ENCODE measurements around the gene PSTPIP2. TPM values are rescaled to one million over a fixed set of nuclear protein-coding genes. Genes with fewer than 3 reads are reported as not detected.

PSTPIP2 gene
- total and polyA plus RNA-seq, 9 of the 15 experiments (the other 6 are each of a cell fraction or from before 2014, with no cell fraction given) = 14.0 to 45.7 (median 27.1) TPM

- TF ChIP-seq RNF219 (CRISPR knock-in tag; IDR thresholded peaks at IDR 0.05) (no peak), IRF1 (CRISPR knock-in tag; IDR thresholded peaks at IDR 0.05; ENCODE audit: borderline replicate concordance) (no peak), ZSCAN29 (IDR thresholded peaks at IDR 0.05) (no peak), MAZ (CRISPR knock-in tag; conservative IDR thresholded peaks at IDR 0.05 in 1 of 2, IDR thresholded peaks at IDR 0.05 in 1 of 2) (no peak), ZBTB11 (CRISPR knock-in tag; IDR thresholded peaks at IDR 0.05) (no peak), ARID2 (IDR thresholded peaks at IDR 0.05) (no peak), RBFOX2 (IDR thresholded peaks at IDR 0.05; ENCODE audit: low read depth, low read length) (no peak), TAF9B (IDR thresholded peaks at IDR 0.05; ENCODE audit: partially characterized antibody) (no peak), CXXC5 (CRISPR knock-in tag; IDR thresholded peaks at IDR 0.05) (no peak), CEBPZ (IDR thresholded peaks at IDR 0.05; ENCODE audit: borderline replicate concordance, low read depth, low read length) (no peak)
Measured at GRCh38 chr18:45962866-45963265, 109.2 kb downstream of the PSTPIP2 start (continued).
